SK-N-MC (cell line): ENCODE measurements around the gene CD99L2.

Source experiments
- EZH2 ChIP-seq: fragments of 200-600 bp; sonication (generic); IDR thresholded peaks from one replicate; pipeline ENCODE4 v1.6.1; 2017; ENCODE audit warnings: antibody characterized with exemption
- POLR2AphosphoS5 ChIP-seq: IDR thresholded peaks from 2 replicates; pipeline ENCODE4 v1.6.1; 2012; ENCODE audit warnings: mild to moderate bottlenecking, low read depth, low read length, borderline replicate concordance

GRCh38 chrX:150941580-150941979, 43.1 kb upstream of the CD99L2 start:
- TF ChIP-seq POLR2AphosphoS5 (no peak), EZH2 (no peak)
